GM18526 (cell line): Measurements from ENCODE around the gene PACS1.

Source experiments
- POLR2A ChIP-seq: IDR thresholded peaks from 3 replicates; pipeline ENCODE4 v1.6.1; 2011; ENCODE audit not compliant: insufficient read length; ENCODE audit errors: extremely low read depth

PACS1 gene

GRCh38 chr11:66291303-66291705, 221.2 kb downstream of the PACS1 start:
- TF ChIP-seq POLR2A = no peak

- no peak for TF ChIP-seq POLR2A
Observed at GRCh38 chr11:66291706-66292542, 221.9 kb downstream of the PACS1 start, which contains the start of gene TMEM151A. Gene TMEM151A (plus strand): TSS chr11:66291894. CDS start chr11:66292014, 120 bp downstream.

DNA sequence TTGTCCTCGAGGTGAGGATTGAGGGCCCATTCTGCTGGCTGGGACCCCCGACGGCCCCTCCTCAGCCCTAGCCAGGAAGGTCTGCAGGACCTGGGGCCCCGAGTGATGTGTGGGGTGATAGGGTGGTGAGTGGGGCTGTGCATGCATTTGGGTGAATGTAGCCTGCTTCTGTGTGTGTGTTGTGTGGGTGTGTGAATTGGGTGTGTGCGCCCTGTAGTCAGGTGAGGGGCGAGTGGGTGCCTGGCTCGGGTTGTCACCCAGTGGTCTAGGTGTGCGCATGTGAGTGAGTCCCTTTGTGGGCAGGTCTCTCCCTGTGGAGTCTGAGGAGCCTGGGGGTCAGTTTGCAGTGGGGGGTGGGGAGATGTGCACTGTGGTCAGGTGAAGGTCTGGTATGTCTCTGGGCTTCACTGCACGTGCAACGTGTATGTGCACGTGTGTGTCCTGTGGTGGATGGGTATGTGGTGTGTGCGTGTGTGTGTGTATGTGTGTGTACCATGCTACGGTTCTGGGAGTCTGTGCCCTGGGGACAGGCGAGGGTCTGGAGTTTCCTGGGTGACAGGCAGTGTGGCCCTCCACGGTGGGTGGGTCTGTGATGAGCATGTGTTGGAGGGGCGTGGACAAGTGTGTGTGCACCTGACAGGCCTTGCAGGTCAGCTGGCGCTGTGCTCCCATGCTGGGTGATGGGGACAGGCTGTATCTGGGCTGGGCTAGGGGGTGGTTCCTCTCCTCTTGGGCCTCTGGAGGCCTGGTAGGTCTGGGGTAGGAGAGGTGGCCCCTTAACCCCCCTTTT, 222.7 kb downstream of the PACS1 start:
- TF ChIP-seq POLR2A = no peak

GRCh38 chr11:66293352-66293751, 223.3 kb downstream of the PACS1 start:
- no peak for TF ChIP-seq POLR2A

- TF ChIP-seq POLR2A = no peak
Observed at GRCh38 chr11:66293777-66294625, 223.9 kb downstream of the PACS1 start.
